Heart left ventricle (tissue), 16 donors: ENCODE measurements around the gene MYO16. TPM values are rescaled to one million over a fixed set of nuclear protein-coding genes. Genes with fewer than 3 reads are reported as not detected.

Experiments used
- ATAC-seq, 4 donors: fragments of 200-7000 bp; cut with Tn5 transposase; one replicate each; pipeline ENCODE4 v1.9.1; 2020 to 2022; ENCODE audit warnings: moderate library complexity in 4 of 4, mild to moderate bottlenecking in 3 of 4, moderate number of reproducible peaks in 1 of 4
- DNase-seq, 5 donors: peaks; one replicate each; pipeline ENCODE4 v3.0.0-alpha.2; 2020
- H3K27ac ChIP-seq, 12 donors: fragments of 200-600 bp; sonication (generic) in 4 of 12; one replicate each; pipeline versions ENCODE4 v1.5.0 to v1.8.0; 2016 to 2022; ENCODE audit warnings: mild to moderate bottlenecking in 2 of 12
- H3K27me3 ChIP-seq, 9 donors: fragments of 200-600 bp; sonication (generic) in 2 of 9; one replicate each; pipeline versions ENCODE4 v1.5.1 to v1.8.0; 2016 to 2022; ENCODE audit warnings: mild to moderate bottlenecking in 3 of 9
- H3K36me3 ChIP-seq, 9 donors: fragments of 200-600 bp; sonication (generic) in 2 of 9; one replicate each; pipeline versions ENCODE4 v1.5.0 to v1.8.0; 2018 to 2022; ENCODE audit warnings: mild to moderate bottlenecking in 2 of 9
- H3K4me1 ChIP-seq, 12 donors: fragments of 200-600 bp; sonication (generic) in 4 of 12; one replicate each; pipeline versions ENCODE4 v1.5.0 to v1.8.0; 2016 to 2022; ENCODE audit warnings: mild to moderate bottlenecking in 3 of 12
- H3K4me3 ChIP-seq, 12 donors: fragments of 200-600 bp; sonication (generic) in 4 of 12; one replicate each; pipeline versions ENCODE4 v1.5.0 to v1.8.0; 2017 to 2022; ENCODE audit warnings: mild to moderate bottlenecking in 9 of 12, moderate library complexity in 4 of 12
- H3K9me3 ChIP-seq, 12 donors: fragments of 200-600 bp; sonication (generic) in 4 of 12; one replicate each; pipeline versions ENCODE4 v1.5.0 to v1.8.0; 2016 to 2022; ENCODE audit warnings: mild to moderate bottlenecking in 1 of 12
- CTCF ChIP-seq, 12 donors: fragments of 200-600 bp; sonication (generic) in 4 of 12; IDR thresholded peaks; one replicate each; pipeline versions ENCODE4 v1.5.0 to v1.8.0; 2018 to 2022; ENCODE audit warnings: antibody characterized with exemption in 12 of 12, mild to moderate bottlenecking in 5 of 12
- POLR2A ChIP-seq, 2 donors: fragments of 450-650 bp; IDR thresholded peaks; one replicate each; pipeline ENCODE4 v1.6.1; 2017; ENCODE audit warnings: antibody characterized with exemption in 2 of 2, mild to moderate bottlenecking in 2 of 2, moderate library complexity in 2 of 2
- WGBS, 4 donors: extraction: QIAGEN DNeasy Blood & Tissue Kit in 2 of 4; methylation state at CpG; one replicate each; pipeline versions ENCODE4 v1.1.5 to v1.1.7; 2013 to 2018; 5-methylcytosine and 5-hydroxymethylcytosine counted together
- intact Hi-C, 10 donors: fragments of 100-400 bp; cut with DNase I; formaldehyde crosslinking; loops; one replicate each; pipeline versions ENCODE4 v1.11.1 to v1.14.2; 2022
- polyA plus RNA-seq, 2 donors: library from polyadenylated mRNA; stranded (reverse); fragments of 200-250 nt; gene quantifications; one replicate each; pipeline ENCODE4 v1.2.3, GENCODE V29; 2013
- total RNA-seq, 9 donors: library from RNA; depleted of rRNA in 2 of 9; stranded (reverse); fragments of >200 nt in 2 of 9; fragmentation: NEBNext Ultra II Directional in 3 of 9; extraction: Animal tissue kit (Norgen Biotek cat#: 25700) in 3 of 9; gene quantifications; one replicate each; pipeline versions ENCODE4 v1.1.0 to v1.2.4, GENCODE V29; 2016 to 2023
- donor health status: ischemic (EF 13 %, LVEDD 7.1; RV severe dilation, severe dysfunction).
- donor health status: healthy with polysubstance abuse.
- donor health status: DM: no; HTN: yes; CAD: no.
- donor health status: DM: no; HTN: no; CAD: no.
- donor health status: ischemic (EF 25% LVEDD 6.9; RV normal size, moderate dysfunction).
- donor health status: ischemic (EF 25% LVEDD 5.7; RV mildly dilated, moderate dysfunction).
- donor health status: healthy.
- donor health status: DM: yes; HTN: yes; CAD: no.
- donor health status: ischemic (EF 35%, LVEDD 5.7; RV mildly dilated, moderate dysfunction).
- donor health status: nonischemic (EF 11% LVEDD 7.7; RV severe dilation, severe dysfunction).
- donor health status: DM: yes; HTN: yes; CAD: no.
- donor health status: PGD.
- donor health status: ischemic (EF 29% LVEDD 5.4; RV normal size, mild dysfunction).
- donor health status: nonischemic (EF 23%, LVEDD 6.1; RV moderate dilation, normal function).

The MYO16 gene
- total and polyA plus RNA-seq, 11 donors = 0.16 to 5.2 (median 0.81) TPM

DNA sequence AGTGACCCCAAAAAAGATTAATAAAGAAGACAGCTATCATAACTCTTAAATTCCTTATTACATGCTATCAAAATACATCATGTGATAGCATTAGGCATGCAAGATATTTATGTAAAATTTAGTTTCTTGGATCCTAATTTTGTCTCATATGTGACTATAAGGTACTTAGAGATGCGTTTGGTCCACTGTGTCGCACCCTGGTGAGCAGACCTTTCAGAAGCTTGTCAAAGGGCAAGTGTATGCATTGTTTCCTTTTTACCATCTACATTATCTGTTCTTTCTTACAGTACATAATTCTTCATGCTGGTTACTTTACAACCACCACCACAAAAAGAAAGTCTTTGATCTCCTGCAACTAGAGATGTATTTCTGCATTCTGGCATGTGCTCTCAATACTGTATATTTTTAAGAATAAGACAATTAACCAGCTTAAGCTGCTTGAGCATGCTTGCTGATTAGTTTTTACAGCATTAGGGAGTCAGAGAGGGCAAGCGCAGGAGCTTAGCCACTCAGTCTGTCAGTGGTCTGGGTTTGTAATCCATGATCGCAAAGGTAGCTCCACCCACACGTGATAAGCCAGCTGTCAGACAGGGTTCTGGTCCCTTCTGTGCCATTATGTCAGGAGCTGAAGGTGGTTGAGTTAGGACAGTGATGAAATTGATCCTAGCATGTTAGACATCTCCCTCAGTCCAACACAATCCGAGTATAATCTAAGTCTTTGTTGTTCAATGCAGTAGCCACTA, 500.9 kb downstream of the MYO16 start:
- no peak overlapping the region for H3K4me3 ChIP-seq
- DNase-seq = no peak
- peaks cover 0 to 13% (median 1%) of the 10 kb centered on the region in 12 donors for H3K4me1 ChIP-seq
- H3K9me3 ChIP-seq = no peaks in the 10 kb centered on the region
- intact Hi-C loops = no loop called here
- WGBS, 4 donors = 77 to 88% (median 79%) methylated on average over 6 of the region's 6 CpGs
- no peaks in the 10 kb centered on the region for H3K36me3 ChIP-seq
- H3K27ac ChIP-seq = no peak overlapping the region
- H3K27me3 ChIP-seq = peaks cover 0 to 4% (median 0%) of the 10 kb centered on the region in 9 donors
- no peak for ATAC-seq
- no peak for TF ChIP-seq CTCF (IDR thresholded peaks at IDR 0.05)
- TF ChIP-seq POLR2A (IDR thresholded peaks at IDR 0.05) = no peak

DNA sequence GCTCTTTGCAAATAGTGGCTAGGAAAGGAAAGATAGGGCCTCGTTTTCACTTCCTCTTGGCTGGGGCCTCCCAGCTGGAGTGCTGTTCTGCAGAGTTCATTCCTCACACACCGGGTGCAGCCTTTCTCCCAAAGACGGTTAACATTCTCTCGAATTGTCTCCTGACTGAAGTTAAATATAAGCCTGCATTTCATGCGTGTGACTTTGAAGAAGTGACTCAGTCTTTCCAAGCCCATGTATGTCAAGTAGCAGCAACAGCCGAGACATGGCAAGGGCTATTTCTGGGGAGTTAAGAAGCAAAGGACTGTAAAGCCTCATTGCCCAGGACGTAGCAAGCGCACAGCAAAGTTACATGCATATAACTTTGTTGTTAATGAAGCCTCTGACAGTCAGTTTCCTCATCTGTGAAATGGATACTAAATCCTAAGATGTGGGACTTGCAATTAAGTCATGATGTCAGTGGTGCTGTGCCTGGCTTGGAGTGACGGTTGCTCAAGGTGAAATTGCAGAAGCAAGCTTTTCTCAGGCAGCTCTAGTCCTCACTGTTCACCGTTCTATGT, 502.4 kb downstream of the MYO16 start:
- TF ChIP-seq POLR2A (IDR thresholded peaks at IDR 0.05) (no peak), CTCF (IDR thresholded peaks at IDR 0.05) (no peak)
- Histone ChIP-seq H3K4me1 (peaks cover 0 to 13% (median 1%) of the 10 kb centered on the region in 12 donors), H3K9me3 (no peaks in the 10 kb centered on the region), H3K27ac (peak overlapping the region in 4 of 12 donors; percentile 17 to 41 (median 20)), H3K36me3 (no peaks in the 10 kb centered on the region), H3K4me3 (no peak overlapping the region), H3K27me3 (no peaks in the 10 kb centered on the region)
- peak in 2 of 5 donors; percentile 23 to 46 for DNase-seq
- intact Hi-C loops = no loop called here
- ATAC-seq = peak; percentile 47 to 83 (median 74)
- 30 to 40% (median 32%) methylated on average over 9 to 10 of the region's 10 CpGs for WGBS, 4 donors

DNA sequence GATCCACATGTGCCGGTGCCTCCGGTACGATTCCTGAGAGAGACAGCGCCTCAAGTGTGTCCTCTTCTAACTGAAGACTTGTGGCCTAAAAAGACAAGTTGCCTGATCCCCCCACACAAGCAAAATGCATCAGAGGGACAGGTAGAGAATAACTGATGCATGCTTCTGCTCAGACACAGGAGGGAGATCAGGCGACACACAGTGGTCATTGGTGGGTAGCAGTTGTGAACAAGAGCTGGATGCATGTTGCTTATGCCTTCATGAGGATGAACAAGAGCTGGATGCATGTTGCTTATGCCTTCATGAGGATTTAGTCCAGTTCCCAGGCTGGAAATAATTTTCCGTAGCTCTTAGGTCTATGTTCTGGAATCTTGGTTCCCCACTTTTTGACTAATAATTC, 505.6 kb downstream of the MYO16 start:
- no peak overlapping the region for H3K27ac ChIP-seq
- ATAC-seq = no peak
- no peaks in the 10 kb centered on the region for H3K36me3 ChIP-seq
- H3K4me3 ChIP-seq = no peak overlapping the region
- peaks cover 0 to 7% (median 2%) of the 10 kb centered on the region in 9 donors for H3K27me3 ChIP-seq
- intact Hi-C loops = no loop called here
- TF ChIP-seq POLR2A (IDR thresholded peaks at IDR 0.05) (no peak), CTCF (IDR thresholded peaks at IDR 0.05) (no peak)
- 80 to 97% (median 89%) methylated on average over 6 of the region's 6 CpGs for WGBS, 4 donors
- DNase-seq = no peak
- H3K9me3 ChIP-seq = no peaks in the 10 kb centered on the region
- peaks cover 0 to 13% (median 1%) of the 10 kb centered on the region in 12 donors for H3K4me1 ChIP-seq

DNA sequence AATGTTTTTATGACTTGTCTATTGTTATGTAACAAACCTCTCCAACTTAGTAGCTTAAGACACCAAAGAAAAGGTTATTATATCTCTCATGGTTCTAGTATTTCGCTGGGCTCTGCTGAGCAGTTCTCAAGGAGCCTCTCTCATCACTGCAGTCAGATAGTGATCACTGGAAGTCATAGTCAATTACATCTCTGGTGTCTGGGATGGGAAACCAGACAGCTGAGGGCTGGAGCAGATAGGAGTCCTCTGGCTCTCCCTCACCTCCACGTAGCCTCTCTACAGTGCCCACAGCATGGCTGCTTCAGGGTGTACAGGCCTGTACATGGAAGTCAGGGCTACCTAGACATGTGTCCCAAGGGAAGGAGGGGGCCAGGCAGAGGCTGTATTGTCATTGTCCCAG, 507.5 kb downstream of the MYO16 start:
- Histone ChIP-seq H3K4me1 (peaks cover 0 to 11% (median 0%) of the 10 kb centered on the region in 12 donors), H3K27me3 (peaks cover 0 to 22% (median 14%) of the 10 kb centered on the region in 9 donors), H3K36me3 (no peaks in the 10 kb centered on the region), H3K4me3 (no peak overlapping the region), H3K9me3 (no peaks in the 10 kb centered on the region), H3K27ac (no peak overlapping the region)
- WGBS, 4 donors = 76 to 86% (median 83%) methylated on average over 2 of the region's 2 CpGs
- ATAC-seq (no peak), DNase-seq (no peak)
- no peak for TF ChIP-seq POLR2A (IDR thresholded peaks at IDR 0.05)
- TF ChIP-seq CTCF (IDR thresholded peaks at IDR 0.05) = no peak
- intact Hi-C loops = no loop called here
